T-helper 17 cell (primary cell): ENCODE measurements around the gene ZNF177. TPM values are rescaled to one million over a fixed set of nuclear protein-coding genes. Genes with fewer than 3 reads are reported as not detected.
A peak's percentile ranks its signal among the peaks of the same experiment; 100 is the strongest.
"Not testable (repeated sequence)": the region's sequence is repeated elsewhere in the genome, so short reads cannot be mapped to it uniquely, and the experiment has no call there.

Experiments used
- ATAC-seq: fragments of 150-1000 bp; cut with Tn5 transposase; 2 replicates; pipeline ENCODE4 v1.10.0; 2021; ENCODE audit warnings: mild to moderate bottlenecking, moderate library complexity
- DNase-seq, 3 donors: peaks; one replicate each; pipeline versions ENCODE4 v3.0.0 to v3.0.0-alpha.2; 2020 to 2021
- H3K9me3 ChIP-seq: one replicate; pipeline ENCODE4 v1.7.0; 2013; ENCODE audit warnings: low read length, mild to moderate bottlenecking; ENCODE audit not compliant: control insufficient read depth, poor library complexity, severe bottlenecking
- H3K27ac Mint-ChIP-seq: one replicate; pipeline ENCODE4 v1.8.0; 2022; ENCODE audit warnings: mild to moderate bottlenecking, moderate library complexity, mixed read lengths
- H3K27me3 Mint-ChIP-seq: one replicate; pipeline ENCODE4 v1.8.0; 2022; ENCODE audit warnings: mixed read lengths
- H3K36me3 Mint-ChIP-seq: one replicate; pipeline ENCODE4 v1.8.0; 2022; ENCODE audit warnings: low read depth, mixed read lengths
- H3K4me1 Mint-ChIP-seq: one replicate; pipeline ENCODE4 v1.8.0; 2022; ENCODE audit warnings: mild to moderate bottlenecking, mixed read lengths
- H3K4me3 Mint-ChIP-seq: one replicate; pipeline ENCODE4 v1.8.0; 2022; ENCODE audit warnings: mild to moderate bottlenecking, moderate library complexity, mixed read lengths
- total RNA-seq, 4 donors: library from RNA in 2 of 4; stranded (reverse) in 2 of 4; gene quantifications; one replicate each; pipeline ENCODE4 v1.2.3 and lab custom pipeline; 2022 to 2026

Gene ZNF177
- total RNA-seq (1 to 10 TPM in 1 of 2 donors, under 1 TPM in 1; 0.31 to 1.1 TPM), total RNA-seq (lab: John Stamatoyannopoulos, UW) (0 reads per million in 2 donors)

DNA sequence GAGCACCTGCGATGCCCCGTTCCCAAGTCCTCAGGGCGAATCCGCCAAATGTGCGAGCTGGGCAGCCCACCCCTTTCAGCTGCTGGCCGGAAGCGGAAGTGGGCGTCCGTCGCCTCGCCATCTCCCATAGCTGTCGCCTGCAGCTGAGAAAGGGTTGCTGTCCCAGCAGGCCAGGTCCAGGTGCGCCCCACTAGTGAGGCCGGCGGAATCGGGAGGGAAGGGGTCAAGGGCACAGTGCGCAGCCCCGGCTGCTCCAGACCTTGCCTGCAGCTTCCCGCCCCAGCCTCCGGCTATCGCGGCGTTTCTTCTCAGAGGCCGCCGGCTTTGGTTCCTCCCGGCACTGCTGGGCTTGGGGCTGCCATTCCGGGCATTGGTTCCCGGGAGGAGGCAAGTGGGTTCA is at the start of gene ZNF177:
Gene ZNF177 (plus strand): TSS at position 109 of the 400 bp plus-strand sequence. CDS start 15,299 bp downstream, outside the sequence.
- Mint-ChIP-seq H3K27ac (no peak within 1 kb of the TSS), H3K4me1 (no peaks in the 10 kb centered on the region), H3K36me3 (peaks cover 2% of the 10 kb centered on the region), H3K27me3 (no peaks in the 10 kb centered on the region), H3K4me3 (no peak within 1 kb of the TSS)
- DNase-seq (no peak), ATAC-seq (no peak)
- H3K9me3 ChIP-seq: peaks cover 21% of the 10 kb centered on the region

DNA sequence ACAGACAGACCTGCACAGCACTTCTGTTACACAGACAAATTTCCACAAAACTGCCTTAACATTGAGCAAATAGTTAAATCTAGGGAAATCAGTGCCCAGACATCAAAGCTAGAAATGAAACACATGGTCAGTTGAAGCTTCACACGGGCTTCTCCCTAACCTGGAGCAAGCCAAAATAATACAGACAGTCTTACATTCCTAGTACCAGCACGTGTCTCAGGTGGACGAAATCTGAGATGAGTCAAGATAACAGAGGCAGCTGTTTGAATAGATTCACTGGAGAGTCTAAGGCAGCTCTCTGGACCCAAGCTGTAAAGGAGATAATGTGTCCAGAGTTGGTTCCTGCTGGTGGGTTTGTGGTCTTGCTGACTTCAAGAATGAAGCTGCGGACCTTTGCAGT is 49.1 kb upstream of the ZNF177 start:
- H3K9me3 ChIP-seq: no peaks in the 10 kb centered on the region
- Mint-ChIP-seq H3K27me3 (no peaks in the 10 kb centered on the region), H3K27ac (no peak overlapping the region), H3K36me3 (peaks cover 3% of the 10 kb centered on the region), H3K4me1 (peaks cover 5% of the 10 kb centered on the region), H3K4me3 (no peak overlapping the region)
- DNase-seq (no peak), ATAC-seq (no peak)

DNA sequence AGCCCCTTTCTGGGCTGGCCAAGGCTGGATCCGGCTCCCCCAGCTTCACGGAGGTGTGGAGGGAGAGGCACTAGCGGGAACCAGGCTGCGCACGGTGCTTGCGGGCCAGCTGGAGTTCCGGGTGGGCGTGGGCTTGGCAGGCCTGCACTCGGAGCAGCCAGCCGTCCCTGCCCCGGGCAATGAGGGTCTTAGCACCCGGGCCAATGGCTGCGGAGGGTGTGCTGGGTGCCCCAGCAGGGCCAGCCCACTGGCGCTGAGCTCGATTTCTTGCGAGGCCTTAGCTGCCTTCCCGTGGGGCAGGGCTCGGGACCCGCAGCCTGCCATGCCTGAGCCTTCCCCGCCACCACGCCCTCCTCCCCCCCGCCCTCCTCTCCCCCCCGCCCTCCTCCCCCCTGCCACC is 41.5 kb upstream of the ZNF177 start:
- Mint-ChIP-seq H3K27me3 (no peaks in the 10 kb centered on the region), H3K4me1 (no peaks in the 10 kb centered on the region), H3K4me3 (no peak overlapping the region), H3K36me3 (peaks cover 3% of the 10 kb centered on the region), H3K27ac (no peak overlapping the region)
- DNase-seq: no peak
- ATAC-seq: no peak
- peaks cover 8% of the 10 kb centered on the region for H3K9me3 ChIP-seq

DNA sequence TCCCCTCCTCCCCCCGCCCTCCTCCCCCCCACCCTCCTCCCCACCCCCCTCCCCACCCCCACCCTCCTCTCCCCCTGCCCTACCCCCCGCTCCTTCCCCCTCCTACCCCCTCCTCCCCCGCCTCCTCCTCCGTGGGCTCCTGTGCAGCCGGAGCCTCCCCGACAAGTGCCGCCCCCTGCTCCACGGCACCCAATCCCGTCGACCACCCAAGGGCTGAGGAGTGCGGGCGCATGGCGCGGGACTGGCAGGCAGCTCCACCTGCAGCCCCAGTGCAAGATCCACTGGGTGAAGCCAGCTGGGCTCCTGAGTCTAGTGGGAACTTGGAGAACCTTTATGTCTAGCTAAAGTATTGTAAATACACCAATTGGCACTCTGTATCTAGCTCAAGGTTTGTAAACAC is 41.1 kb upstream of the ZNF177 start:
- H3K27ac Mint-ChIP-seq, H3K4me3 Mint-ChIP-seq, H3K4me1 Mint-ChIP-seq, H3K27me3 Mint-ChIP-seq, H3K9me3 ChIP-seq, ATAC-seq, DNase-seq, H3K36me3 Mint-ChIP-seq: not testable (repeated sequence)

DNA sequence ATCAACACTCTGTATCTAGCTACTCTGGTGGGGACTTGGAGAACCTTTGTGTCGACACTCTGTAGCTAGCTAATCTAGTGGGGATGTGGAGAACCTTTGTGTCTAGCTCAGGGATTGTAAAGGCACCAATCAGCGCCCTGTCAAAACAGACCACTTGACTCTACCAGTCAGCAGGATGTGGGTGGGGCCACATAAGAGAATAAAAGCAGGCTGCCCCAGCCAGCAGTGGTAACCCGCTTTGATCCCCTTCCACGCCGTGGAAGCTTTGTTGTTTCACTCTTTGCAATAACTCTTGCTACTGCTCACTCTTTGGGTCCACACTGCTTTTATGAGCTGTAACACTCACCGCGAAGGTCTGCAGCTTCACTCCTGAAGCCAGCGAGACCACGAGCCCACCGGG is 40.6 kb upstream of the ZNF177 start:
- H3K27me3 Mint-ChIP-seq, H3K9me3 ChIP-seq, H3K36me3 Mint-ChIP-seq, ATAC-seq, H3K4me1 Mint-ChIP-seq, DNase-seq, H3K4me3 Mint-ChIP-seq, H3K27ac Mint-ChIP-seq: not testable (repeated sequence)

DNA sequence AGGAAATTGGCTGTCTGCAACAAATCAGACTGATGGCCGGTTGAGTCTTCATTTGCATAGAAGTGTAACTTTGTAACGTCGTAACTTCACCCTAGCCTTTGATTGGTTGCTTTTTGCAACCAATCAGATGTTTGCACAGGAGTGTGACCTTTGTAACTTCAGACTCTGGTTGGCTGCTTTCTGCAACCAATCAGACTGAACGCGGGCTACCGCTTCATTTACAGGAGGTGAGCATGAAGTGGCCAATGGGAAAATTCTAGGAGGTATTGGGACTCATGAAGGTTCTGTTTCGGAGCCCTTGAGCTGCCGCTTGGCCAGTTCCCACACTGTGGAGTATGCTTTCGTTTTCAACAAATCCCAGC is 39.3 kb upstream of the ZNF177 start:
- Mint-ChIP-seq H3K36me3 (peaks cover 3% of the 10 kb centered on the region), H3K4me3 (peak overlapping the region; percentile 83), H3K27ac (peak overlapping the region; percentile 24), H3K27me3 (no peaks in the 10 kb centered on the region), H3K4me1 (no peaks in the 10 kb centered on the region)
- peak in 2 of 3 donors; percentile 10 to 17 for DNase-seq
- peak; percentile 49 for ATAC-seq
- H3K9me3 ChIP-seq: peaks cover 10% of the 10 kb centered on the region

DNA sequence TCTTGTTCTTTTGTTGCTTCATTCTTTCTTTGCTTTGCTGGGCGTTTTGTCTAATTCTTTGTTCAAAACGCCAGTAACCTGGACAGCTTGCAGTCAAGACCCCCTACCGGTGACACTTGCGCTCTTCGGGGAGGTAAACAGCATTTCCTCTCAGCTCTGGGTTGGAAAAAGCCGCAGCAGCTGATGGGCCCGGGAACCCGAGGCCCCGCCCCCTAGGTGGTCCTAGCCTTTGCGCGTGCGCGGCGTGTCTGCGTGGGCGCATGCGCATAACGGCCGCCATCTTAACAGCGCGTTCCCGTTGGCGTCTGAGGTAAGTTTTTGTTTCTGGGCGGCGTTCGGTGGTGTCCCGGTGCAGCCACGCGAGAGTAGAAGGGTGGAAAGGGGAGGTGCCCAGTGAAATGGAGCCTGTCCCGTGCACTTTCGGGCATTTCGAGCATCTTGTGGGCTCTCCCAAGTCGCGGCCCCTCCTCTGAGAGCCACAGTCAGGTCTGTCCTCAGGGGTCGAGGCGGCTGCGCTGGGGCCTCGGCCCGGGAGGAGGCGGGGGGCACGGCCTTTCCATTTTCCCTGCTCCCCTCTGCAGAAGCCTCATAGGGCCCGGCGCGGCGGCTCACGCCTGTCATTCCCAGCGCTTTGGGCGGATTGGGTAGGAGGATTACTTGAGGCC is 38.8 kb upstream of the ZNF177 start, which contains the start of gene ZNF559:
Gene ZNF559 (plus strand): TSS at position 261 of the 665 bp plus-strand sequence. CDS start 14,371 bp downstream, outside the sequence.
- peaks cover 3% of the 10 kb centered on the region for H3K36me3 Mint-ChIP-seq
- no peaks in the 10 kb centered on the region for H3K27me3 Mint-ChIP-seq
- peak; percentile 98 for ATAC-seq
- H3K4me3 Mint-ChIP-seq: peak within 1 kb of the TSS; percentile 83
- no peaks in the 10 kb centered on the region for H3K4me1 Mint-ChIP-seq
- H3K9me3 ChIP-seq: peaks cover 12% of the 10 kb centered on the region
- DNase-seq: peak; percentile 93 to 97 (median 95)
- peak within 1 kb of the TSS; percentile 24 for H3K27ac Mint-ChIP-seq

DNA sequence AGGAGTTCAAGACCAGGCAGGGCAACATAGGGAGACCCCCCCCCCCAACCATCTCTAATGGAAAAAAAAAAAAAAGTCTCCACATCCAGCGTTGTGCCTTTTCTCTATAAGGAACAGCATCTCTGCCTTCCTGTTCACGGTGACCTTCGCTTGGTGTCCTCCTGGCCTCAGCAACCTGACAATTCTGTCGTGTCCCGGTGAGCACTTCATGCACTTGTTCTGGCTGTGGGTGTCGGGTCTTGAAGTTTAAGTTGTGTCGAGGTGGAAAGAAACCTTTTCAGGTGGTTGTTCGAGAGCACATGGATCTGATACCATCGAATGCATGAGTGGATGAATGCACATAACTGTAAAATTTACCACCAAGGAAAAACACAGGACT is 38.2 kb upstream of the ZNF177 start:
- Mint-ChIP-seq H3K27ac (no peak overlapping the region), H3K36me3 (peaks cover 3% of the 10 kb centered on the region), H3K4me1 (no peaks in the 10 kb centered on the region), H3K27me3 (no peaks in the 10 kb centered on the region), H3K4me3 (peak overlapping the region; percentile 83)
- ATAC-seq (no peak), DNase-seq (no peak)
- H3K9me3 ChIP-seq: peaks cover 12% of the 10 kb centered on the region

DNA sequence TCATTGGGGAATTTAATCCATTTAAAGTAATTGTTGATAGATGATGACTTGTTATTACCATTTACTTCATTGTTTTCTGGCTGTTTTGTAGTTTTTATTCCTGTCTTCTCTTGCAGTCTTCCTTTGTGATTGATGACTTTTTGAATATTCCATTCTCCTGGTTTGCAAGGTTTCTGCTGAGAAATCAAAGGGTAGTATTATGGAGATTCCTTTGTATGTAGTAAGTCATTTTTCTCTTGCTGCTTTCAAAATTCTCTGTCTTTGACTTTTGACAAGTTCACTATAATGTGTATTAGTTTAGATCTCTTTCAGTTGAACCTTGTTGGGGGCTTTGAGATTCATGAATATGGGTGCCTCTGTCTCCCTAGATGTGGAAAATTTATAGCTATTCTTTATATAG is 32.8 kb upstream of the ZNF177 start:
- DNase-seq (no peak), ATAC-seq (no peak)
- peaks cover 29% of the 10 kb centered on the region for H3K9me3 ChIP-seq
- Mint-ChIP-seq H3K4me3 (no peak overlapping the region), H3K27ac (no peak overlapping the region), H3K27me3 (no peaks in the 10 kb centered on the region), H3K4me1 (no peaks in the 10 kb centered on the region), H3K36me3 (peaks cover 8% of the 10 kb centered on the region)

DNA sequence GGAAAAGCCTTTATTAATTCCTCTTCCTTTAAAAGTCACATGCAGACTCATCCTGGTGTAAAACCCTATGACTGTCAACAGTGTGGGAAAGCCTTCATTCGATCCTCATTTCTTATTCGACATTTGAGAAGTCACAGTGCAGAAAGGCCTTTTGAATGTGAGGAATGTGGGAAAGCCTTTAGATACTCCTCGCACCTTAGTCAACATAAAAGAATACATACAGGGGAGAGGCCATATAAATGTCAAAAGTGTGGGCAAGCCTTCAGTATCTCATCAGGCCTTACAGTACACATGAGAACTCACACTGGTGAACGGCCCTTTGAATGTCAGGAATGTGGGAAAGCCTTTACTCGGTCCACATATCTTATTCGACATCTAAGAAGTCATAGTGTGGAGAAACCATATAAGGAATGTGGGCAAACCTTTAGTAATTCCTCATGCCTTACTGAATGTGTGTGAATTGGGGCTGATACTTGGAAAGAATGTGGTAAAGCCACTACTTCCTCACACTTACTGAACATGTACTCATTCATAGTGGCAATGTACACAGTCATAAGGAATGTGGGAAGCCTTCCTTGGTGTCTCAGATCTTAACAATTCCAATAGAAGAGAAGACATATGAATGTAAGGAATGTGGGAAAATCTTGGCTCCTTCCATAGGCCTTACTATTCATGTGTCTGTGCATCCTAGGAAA is 20.1 kb upstream of the ZNF177 start:
- peaks cover 62% of the 10 kb centered on the region for H3K9me3 ChIP-seq

DNA sequence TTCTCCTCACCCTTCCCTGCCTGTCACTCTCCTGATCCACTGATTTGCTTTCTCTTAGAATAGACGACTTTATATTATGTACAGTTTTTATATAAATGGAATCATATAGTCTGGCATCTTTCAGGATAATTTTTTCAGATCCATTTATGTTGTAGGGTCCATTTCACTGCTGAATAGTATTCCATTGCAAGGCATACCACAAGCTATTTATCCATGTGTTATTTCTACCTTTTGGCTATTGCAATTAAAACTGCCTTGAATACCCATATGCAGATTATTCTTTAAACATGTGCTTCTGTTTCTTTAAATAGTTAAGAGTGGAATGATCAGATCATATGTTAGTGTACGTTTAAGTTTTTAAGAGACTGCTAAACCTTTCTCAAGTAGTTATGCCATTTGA is 17.8 kb upstream of the ZNF177 start:
- no peak overlapping the region for H3K27ac Mint-ChIP-seq
- no peak for ATAC-seq
- no peak overlapping the region for H3K4me3 Mint-ChIP-seq
- no peak for DNase-seq
- H3K9me3 ChIP-seq: peaks cover 47% of the 10 kb centered on the region
- no peaks in the 10 kb centered on the region for H3K27me3 Mint-ChIP-seq
- H3K36me3 Mint-ChIP-seq: peaks cover 2% of the 10 kb centered on the region
- no peaks in the 10 kb centered on the region for H3K4me1 Mint-ChIP-seq

More for the DNA sequence above, 20.1 kb upstream of the ZNF177 start:
- ATAC-seq: no peak
- H3K4me3 Mint-ChIP-seq: no peak overlapping the region
- H3K36me3 Mint-ChIP-seq: peaks cover 2% of the 10 kb centered on the region
- DNase-seq: no peak
- no peaks in the 10 kb centered on the region for H3K4me1 Mint-ChIP-seq
- H3K27ac Mint-ChIP-seq: no peak overlapping the region
- no peaks in the 10 kb centered on the region for H3K27me3 Mint-ChIP-seq

DNA sequence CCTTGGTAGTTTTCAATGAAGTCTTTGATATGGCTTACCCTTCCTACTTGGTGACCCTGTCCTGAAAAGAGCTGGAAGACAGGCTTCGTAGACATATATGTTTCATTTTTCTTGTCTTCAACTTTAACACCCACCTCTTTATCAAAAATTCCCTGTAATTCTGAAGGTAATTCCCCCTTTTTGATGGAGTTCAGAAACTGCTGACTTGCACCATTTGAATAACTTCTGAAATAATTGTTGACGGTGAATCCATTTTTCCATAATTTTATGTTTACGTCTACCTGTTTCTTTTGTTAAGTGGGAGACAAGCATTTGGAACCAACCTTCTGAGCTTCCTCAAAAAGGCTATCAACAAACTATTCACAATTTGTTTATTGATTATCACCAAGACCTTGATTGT is 14.6 kb upstream of the ZNF177 start:
- Mint-ChIP-seq H3K27me3 (no peaks in the 10 kb centered on the region), H3K4me3 (no peak overlapping the region), H3K27ac (no peak overlapping the region), H3K36me3 (no peaks in the 10 kb centered on the region), H3K4me1 (no peaks in the 10 kb centered on the region)
- DNase-seq: no peak
- peaks cover 21% of the 10 kb centered on the region for H3K9me3 ChIP-seq
- ATAC-seq: no peak

DNA sequence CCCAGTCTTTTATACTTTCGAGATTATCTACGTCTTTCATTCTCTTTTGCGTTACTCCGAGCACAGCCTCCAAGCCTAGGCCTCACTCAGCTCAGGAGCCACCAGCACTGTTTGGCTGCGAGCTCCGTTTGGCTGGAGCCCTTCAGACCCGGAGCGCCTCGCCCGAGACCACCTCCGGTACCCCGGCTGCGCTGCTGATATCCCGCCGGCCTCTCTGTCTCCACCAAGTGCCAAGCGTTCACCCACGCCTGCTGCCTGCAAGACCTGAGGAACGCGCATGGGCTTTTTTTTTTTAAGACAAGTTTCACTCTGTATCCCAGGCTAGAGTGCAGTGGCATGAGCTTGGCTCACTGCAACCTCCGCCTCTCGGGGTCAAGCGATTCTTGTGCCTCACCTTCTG is 14.1 kb upstream of the ZNF177 start:
- no peaks in the 10 kb centered on the region for H3K4me1 Mint-ChIP-seq
- peaks cover 17% of the 10 kb centered on the region for H3K9me3 ChIP-seq
- H3K36me3 Mint-ChIP-seq: no peaks in the 10 kb centered on the region

DNA sequence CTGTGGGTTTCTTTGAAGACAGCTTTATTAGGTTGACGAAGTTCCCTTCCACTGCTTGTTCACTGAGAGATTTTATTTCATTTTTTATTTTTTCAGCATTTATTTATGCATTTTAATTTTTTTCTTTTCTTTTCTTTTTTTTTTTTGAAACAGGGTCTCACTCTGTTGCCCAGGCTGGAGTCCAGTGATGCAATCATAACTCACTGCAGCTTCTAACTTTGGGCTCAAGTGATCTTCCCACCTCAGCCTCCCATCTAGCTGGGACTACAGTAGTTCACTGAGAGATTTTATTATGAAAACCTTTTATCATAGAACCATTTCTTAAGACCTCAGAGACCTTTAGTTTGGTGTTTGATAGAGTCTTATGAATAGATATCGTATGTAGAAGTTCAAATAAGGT is 10.3 kb upstream of the ZNF177 start:
- peaks cover 8% of the 10 kb centered on the region for H3K9me3 ChIP-seq
- H3K4me3 Mint-ChIP-seq: no peak overlapping the region

More for the DNA sequence above, 14.1 kb upstream of the ZNF177 start:
- H3K27me3 Mint-ChIP-seq: no peaks in the 10 kb centered on the region
- H3K4me3 Mint-ChIP-seq: no peak overlapping the region
- H3K27ac Mint-ChIP-seq: no peak overlapping the region
- ATAC-seq (no peak), DNase-seq (no peak)

More for the DNA sequence above, 10.3 kb upstream of the ZNF177 start:
- Mint-ChIP-seq H3K27ac (no peak overlapping the region), H3K4me1 (no peaks in the 10 kb centered on the region), H3K36me3 (no peaks in the 10 kb centered on the region), H3K27me3 (no peaks in the 10 kb centered on the region)
- ATAC-seq (no peak), DNase-seq (no peak)
